GM18511 (cell line): ENCODE results near the gene SAAL1.

Experiments used
- ATAC-seq: cut with Tn5 transposase; IDR thresholded peaks from one replicate; pipeline ENCODE4 v1.9.1; 2021; ENCODE audit warnings: mild to moderate bottlenecking, moderate library complexity; ENCODE audit not compliant: unreplicated experiment

SAAL1 gene

DNA sequence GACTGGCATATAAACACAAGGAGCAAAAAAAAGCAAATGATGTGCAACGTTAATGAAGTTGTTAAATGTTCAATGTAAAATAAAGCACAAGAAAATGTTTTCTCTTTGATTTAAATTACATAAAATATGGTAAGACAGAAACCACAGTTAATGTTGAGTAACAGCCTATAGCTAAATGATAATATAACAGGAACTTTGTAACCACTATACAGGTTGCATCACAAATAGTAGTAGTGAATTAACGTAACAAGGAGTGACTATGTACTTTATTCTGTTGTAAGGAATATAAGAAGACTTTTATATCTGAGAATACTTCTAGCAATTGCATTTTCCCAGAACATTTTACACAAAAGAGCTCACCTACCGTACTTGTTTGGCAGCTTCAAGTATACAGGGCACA, 16.9 kb downstream of the SAAL1 start:
- no peak for ATAC-seq

DNA sequence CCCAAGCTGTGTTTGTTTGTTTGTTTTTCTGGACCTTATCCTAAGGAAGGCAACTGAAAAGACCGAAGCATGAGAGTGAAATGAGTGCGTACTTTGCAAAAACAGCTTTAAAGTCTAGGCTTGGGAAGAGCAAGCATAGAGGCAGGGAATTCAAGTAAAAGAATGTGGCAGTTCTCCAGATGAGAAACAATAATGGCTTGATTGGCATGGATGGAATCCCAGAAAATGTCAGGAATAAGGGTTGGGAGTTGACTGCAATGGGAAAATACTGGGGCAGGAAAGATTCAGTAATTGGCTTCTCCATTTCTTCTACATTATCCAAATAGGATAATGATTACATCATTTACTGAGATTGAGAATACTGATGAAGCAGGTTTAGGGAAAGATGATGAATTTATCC, 17.5 kb downstream of the SAAL1 start:
- no peak for ATAC-seq

DNA sequence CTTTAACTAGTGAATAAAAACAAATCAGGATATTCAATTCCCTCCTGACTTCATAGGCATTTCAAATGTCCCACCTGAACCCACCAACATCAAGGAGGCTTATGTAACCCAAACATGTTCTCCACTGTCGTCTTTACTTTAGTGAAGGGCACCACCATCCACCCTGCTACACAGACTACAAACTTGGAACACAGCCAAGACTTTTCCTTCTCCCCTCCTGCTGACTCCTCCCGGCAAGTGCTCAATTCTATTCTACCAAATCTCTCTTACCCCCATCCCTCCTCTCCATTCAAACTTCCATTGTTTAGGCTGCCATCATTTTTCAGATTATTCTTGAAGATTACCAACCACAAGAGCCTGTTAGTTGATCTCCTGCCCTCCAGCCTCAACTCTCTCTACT, 24.3 kb downstream of the SAAL1 start:
- ATAC-seq, result no peak

DNA sequence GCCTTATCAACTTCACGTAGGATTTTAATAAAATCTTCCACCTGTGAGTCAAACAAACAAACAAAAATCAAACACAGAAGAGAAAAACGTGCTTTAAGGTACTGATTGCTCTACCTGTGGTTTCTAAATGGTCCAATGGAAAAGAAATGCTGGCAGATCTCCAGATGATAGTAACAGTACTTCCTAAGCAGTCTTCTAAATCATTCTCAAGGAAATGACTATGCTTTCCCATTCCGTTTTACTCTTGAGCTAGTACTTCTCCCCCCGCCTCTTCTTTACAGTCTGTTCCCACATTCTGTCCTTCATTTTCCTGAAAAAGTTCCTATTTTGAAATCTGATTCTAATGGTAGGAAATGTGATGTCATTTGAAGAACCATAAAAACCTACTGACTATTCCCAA, 25.4 kb downstream of the SAAL1 start:
- no peak for ATAC-seq

DNA sequence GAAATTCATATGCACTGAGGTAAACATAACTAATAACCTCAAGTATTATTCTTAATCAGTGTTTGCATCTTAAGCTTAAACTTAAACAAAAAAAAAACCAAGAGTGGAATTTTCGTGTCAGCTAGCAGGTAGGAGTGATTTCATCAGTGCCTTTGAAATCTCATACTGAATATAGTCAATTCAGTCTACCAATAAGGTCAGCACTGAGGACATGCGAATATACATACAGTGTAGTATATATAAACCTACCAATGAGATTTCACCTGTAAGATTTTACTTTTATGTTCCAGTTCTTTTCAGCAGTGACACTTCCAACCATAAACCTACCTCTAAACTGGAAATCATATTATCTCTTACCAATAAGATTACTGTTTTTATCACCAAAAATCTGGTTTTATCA, 27.0 kb downstream of the SAAL1 start:
- no peak for ATAC-seq

DNA sequence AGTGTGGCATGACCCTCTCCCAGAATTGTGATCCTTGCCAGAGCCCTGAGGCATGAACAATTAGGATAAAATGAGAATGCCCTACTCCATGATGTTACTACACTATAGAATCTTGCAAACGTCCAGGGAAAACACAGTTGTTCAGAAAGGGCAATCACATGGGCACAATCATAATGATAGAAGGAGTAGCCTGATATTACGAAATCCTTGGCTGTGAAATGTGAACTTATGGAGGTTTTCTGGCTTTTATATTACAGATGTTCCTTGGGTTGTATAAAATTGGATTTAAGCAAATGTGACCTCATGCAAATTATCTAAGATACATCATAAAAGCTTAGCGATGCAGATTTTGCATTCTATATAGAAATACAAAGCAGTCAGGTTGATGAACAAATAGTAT, 30.4 kb downstream of the SAAL1 start:
- ATAC-seq, result no peak

DNA sequence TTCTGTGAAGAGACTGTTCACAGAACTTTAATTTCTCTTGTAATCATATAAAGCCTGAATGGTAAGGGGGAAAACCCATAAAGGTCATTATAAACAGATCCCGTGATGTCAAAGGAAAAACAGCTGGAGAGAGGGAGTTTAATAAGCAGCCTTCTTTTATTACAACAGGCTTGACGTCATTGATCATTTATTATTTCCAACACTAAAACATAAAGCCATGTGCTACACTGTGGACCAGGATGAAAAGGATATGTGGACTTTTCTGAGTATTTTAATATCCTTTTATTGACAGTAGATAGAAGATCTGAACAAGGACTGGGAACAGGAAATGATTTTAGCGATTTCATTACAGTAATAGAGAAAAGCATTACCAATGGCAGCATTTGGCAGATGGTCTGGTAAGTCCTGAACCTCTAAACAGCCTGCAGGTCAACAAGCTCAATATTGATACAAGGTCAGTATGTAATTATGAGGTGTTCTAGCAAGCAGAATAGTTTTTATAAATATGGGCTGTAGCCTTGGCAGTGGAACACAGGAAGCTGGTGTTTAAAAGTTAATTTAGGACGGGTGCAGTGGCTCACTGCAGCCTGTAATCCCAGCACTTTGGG, 34.7 kb downstream of the SAAL1 start:
- ATAC-seq, result no peak

DNA sequence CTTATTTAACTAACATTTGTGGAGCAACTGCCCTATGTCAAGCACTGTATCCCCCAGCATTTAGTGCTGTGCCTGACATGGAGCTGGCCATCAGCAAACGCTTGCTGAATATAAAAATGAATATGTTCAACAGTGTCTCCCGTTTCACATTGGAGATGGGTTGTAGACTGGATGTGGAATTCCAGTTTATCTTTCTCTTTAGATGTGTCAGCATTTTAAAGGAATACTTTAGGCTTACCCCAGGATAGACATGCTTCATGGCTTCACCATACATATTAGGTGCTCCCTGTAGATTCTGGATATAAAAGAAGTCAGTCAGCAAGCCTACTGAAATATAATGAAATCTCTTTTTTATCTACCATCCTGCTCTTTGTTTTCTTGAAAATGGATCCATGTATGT, 38.5 kb downstream of the SAAL1 start:
- no peak for ATAC-seq

DNA sequence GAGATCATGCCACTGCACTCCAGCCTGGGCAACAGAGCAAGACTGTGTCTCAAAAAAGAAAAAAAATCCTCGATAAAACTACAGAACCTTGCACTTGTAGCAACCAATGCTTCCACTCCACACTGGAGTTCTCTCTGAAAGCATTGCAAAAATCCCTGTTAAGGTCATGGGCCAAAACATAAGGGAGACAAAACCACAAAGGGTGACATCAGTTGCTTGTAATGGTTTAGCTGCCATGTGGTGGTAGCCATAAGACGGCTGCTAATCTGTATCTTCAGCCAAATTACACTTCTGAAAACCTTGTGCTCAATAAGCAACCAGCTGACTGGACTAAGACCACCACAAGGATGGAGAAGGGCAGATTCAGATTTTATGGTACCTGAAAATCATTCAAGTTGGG, 39.3 kb downstream of the SAAL1 start:
- ATAC-seq, result no peak

DNA sequence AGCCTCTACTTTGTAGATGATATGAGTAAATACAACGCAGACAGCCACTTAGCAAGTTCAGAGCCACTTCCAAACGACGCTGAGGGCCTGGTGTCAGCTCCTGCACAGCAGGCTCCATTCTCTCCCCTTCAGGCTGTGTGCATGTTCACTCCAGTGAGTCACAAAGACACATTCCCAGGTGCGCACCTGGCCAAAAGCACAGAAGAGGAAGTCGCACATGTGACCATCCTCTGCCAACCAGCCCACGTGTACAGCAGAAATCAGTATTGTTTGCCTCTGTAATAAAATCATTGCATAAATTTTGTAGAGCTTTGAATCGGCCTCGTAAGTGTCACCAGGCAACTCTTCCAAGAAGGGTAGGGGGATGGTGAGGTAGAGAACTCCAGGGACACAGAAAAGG, 40.3 kb downstream of the SAAL1 start:
- ATAC-seq, result no peak

DNA sequence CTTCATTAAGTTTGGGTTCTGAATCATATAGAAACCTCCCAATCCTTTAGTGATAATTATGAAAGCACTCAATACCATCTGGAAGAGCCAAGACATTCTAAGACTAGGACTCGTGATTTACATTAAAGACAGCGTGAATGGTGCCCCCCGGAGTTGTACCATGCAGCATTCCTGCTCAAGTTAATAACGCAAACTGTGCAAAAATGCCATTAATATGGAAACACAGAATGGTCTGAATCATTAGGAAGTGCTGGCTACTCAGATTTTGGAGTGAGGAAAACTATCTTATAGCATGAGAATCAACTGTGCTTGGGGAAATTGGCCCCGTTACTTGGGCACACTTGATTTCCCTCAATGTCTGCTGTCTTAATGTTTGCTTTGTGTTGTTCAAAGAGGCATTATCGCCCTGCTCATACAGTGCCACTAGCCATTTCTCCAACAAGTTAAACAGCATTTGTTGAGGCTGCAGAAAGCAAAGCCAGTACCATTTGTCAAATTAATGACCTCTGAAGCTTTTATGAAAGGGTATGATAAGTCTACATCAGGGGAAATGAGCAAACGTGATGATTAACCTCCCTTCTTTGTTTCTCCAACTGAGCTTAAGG, 41.3 kb downstream of the SAAL1 start:
- no peak for ATAC-seq

DNA sequence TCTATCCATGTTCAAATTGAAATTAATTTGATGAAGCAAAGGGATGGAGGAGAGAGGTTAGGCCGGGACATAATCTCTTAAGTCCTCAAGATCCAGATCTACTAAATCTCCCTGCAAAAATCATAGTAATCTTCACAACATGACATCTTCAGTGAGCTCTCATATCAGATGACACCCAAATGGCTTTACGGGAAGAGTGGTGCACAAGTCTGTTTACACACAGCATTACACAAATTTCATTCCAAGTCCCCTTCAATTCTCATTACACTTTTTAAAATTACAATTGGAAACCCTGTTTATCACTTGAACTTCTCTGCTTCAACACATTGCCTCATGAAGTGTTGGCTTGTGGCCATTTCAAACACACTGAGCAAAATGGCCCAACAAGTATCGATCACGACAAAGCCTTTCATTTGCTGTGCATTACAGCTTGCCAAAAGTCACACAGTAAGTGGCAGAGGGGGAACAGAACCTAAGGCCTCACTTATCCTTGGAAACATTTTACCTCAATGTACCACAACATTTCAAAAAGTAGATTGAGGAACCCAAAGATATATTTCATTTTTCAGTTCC, 41.9 kb downstream of the SAAL1 start:
- ATAC-seq, result no peak

DNA sequence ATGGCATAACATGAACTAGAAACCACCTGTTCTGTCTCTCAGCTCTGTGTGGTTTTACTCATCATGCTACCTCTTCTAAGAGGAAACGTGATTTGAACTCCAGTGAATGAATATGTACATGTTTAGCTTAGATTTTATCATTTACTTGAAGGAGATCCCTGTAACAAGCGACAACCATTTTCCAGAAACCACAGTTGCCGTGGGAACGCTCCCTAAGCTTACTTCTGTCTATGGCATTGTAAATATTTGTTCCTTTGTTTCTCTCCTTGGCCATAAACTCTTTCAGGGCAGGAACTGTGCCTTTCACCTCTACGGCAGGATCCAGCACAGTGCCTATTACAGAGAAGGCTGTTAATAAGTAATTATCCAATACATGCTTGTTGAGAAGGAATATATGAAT, 42.8 kb downstream of the SAAL1 start:
- ATAC-seq, result no peak

DNA sequence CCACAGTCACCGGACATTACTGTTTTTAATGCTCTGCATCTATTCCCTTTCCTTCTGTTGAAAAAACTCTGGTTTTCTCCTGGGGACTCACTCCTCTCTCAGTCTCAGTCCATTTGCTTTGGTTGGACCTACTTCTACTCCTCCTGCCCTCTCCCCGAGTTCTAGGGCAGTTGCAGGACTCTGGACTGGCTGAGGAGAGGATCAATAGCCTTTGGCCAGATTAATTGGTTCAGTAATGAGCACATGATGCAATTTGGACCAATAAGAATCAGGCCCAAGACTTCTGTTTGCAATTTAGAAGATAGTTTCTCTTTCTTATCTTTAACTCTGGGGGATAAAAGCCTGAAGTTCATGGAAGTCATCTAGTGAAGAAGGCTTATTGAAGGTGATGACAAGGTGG, 44.5 kb downstream of the SAAL1 start:
- ATAC-seq, result no peak

DNA sequence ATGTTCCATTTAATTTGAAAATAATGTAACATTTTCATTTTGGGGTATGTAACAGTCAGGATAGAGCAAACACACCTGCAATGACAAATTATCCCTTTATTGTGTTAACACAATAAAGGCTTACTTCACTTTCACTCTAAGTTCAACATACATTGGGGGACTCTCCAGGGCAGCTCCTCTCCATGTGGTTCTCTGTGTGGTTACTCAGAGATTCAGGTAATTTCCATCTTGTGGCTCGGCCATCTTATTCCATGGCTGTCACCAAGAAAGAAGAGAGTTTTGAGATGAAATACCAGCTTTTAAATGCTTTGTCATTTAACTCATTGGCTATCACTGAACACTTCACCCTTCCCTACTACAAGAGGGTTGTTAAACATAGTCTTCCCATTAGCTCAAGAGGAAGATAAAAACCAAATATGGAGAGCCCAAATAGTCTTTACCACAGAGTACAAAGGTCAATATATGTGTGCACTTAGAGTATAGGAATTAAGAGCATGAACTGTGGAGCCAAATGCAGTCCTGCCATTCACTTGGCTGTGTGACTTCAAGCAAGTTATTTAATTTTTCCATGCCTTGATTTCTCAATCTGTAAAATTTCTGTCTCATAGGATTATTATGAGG, 49.2 kb downstream of the SAAL1 start:
- no peak for ATAC-seq

DNA sequence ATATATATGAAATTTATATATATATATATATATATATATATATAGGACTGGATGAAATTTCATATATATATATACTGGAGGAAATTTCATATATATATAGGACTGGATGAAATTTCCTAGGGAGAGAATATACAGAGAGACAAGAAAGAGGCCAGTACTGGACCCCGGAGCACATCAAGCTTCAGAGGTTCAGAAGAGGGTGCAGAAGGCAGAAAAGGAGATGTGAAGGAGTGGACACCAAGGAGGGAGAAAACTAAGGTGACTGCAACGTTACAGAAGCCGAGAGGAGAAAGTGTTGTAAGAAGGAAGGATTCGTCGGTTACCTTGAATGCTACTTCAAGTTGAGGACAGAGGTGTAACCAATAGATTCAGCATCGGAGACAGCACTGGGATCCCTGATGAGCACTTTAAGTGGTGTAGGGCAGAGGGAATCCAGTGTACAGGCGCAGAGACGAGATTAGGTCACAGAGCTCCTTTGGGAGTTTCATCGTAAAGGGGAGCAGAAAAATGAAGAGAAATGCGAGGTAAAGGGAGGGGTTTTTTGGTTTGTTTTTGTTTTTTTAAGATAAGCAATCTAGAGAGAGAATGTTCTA, 51.3 kb downstream of the SAAL1 start:
- ATAC-seq, result no peak

DNA sequence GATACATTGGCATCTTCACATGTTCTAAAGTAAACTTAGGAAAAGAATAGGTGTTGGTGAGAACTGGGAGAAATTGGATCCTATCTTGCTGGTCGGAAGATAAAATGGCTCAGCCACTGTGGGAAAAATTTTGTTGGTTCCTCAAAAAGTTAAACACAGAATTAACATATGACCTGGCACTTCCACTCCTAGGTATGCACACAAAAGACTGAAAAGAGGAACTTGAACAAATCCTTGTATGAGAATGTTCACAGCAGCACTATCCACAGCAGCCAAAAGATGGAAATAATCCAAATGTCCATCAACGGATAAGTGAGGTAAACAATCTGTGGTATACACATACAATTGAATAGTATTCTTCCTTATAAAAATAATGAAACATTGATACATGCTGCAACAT, 55.0 kb downstream of the SAAL1 start:
- no peak for ATAC-seq

DNA sequence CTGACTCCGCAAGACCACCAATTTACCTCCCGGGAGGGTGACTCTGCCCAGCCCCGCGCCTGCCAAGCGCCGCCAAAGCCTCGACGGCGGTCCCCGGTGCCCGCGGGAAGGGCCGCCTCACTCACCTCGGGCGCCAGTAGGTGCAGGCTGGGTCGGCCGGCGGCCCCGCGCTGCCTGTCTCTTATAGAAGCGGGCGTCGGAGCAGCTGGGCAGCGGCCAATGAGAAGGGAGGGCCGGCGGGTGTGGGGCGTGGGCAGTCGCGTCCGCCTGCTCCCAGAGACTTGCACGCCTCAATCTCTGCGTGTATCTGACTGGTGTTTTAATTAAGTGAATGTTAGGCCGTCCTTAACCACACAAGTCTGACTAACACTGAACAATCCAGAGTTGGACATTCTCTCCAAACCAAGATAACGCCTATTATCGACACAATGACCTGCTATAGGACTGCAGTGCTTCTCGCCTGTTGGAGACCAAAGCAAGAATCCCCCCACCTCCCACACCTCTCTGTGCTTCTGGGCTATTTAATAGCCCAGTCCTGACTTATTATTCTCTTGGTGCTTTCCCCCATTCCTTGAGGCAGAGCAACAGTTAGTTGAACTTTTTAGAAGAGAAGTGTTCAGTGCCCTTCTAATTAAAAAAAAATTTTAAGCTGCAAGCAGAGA, 59.6 kb downstream of the SAAL1 start, which contains the start of gene TPH1:
TPH1 (minus strand) TSS at position 154 of the 662 bp plus-strand sequence. CDS start 5,507 bp downstream, outside the sequence.
- no peak for ATAC-seq

DNA sequence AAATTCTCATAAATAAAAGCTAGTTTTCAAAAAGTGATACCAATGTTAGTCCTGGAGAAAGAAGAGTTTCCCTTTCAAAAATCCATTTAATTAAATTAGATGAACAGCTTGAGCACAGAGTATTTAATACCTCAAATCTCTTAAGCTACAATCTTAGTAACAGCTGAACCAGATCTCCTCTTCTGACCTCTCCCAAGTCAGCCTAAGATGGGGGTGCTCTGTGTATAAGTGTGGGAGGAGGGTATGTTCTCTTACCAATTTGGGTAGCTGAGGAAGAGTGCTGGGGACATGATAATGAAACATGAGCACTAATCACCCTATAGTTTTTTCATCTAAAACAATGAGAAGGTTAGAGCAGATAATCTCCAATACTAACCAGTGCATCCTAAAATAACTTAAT, 69.4 kb downstream of the SAAL1 start:
- ATAC-seq, result no peak
